Stomach (tissue), 9 donors: ENCODE data around the gene NHLRC1. TPM values are rescaled to one million over a fixed set of nuclear protein-coding genes. Genes with fewer than 3 reads are reported as not detected.
"Not testable (repeated sequence)": the region's sequence is repeated elsewhere in the genome, so short reads cannot be mapped to it uniquely, and the experiment has no call there.

Experiments used
- DNase-seq, 2 donors: peaks; one replicate each; pipeline versions ENCODE4 v3.0.0 to v3.0.0-alpha.2; 2013 to 2019
- H3K27ac ChIP-seq, 5 donors: fragments of 200-600 bp in 4 of 5; sonication (generic) in 4 of 5; one replicate each; pipeline ENCODE4 v1.5.1; 2013 to 2019; ENCODE audit warnings: mild to moderate bottlenecking in 1 of 5, moderate library complexity in 1 of 5
- H3K27me3 ChIP-seq, 3 donors: fragments of 200-600 bp; sonication (generic); one replicate each; pipeline ENCODE4 v1.5.1; 2017 to 2019; ENCODE audit warnings: mixed run types in 1 of 3
- H3K36me3 ChIP-seq, 4 donors: fragments of 200-600 bp; sonication (generic); 1 replicate in 3 of 4; 2 replicates in 1 of 4; pipeline ENCODE4 v1.5.1; 2016 to 2019
- H3K4me1 ChIP-seq, 4 donors: fragments of 200-600 bp; sonication (generic); one replicate each; pipeline ENCODE4 v1.5.1; 2016 to 2019
- H3K4me3 ChIP-seq, 4 donors: fragments of 200-600 bp; sonication (generic) in 3 of 4; one replicate each; pipeline ENCODE4 v1.5.1; 2016 to 2019; ENCODE audit warnings: mild to moderate bottlenecking in 1 of 4
- H3K9me3 ChIP-seq, 4 donors: fragments of 200-600 bp; sonication (generic); one replicate each; pipeline ENCODE4 v1.5.1; 2016 to 2019
- EP300 ChIP-seq: sonication (generic); formaldehyde crosslinking; IDR thresholded peaks from one replicate; pipeline ENCODE4 v1.6.1; 2017; ENCODE audit warnings: antibody characterized with exemption
- POLR2A ChIP-seq, 4 donors: fragments of 450-650 bp; IDR thresholded peaks; one replicate each; pipeline ENCODE4 v1.6.1; 2016; ENCODE audit warnings: antibody characterized with exemption in 4 of 4, control low read depth in 2 of 4, mild to moderate bottlenecking in 1 of 4, moderate library complexity in 1 of 4
- POLR2AphosphoS5 ChIP-seq, 3 donors: sonication (generic); formaldehyde crosslinking; IDR thresholded peaks; one replicate each; pipeline ENCODE4 v1.6.1; 2016; ENCODE audit warnings: antibody characterized with exemption in 3 of 3
- WGBS, 5 donors: extraction: QIAGEN DNeasy Blood & Tissue Kit in 3 of 5; methylation state at CpG; one replicate each; pipeline versions ENCODE4 v1.1.5 to v1.1.7; 2013 to 2018; 5-methylcytosine and 5-hydroxymethylcytosine counted together
- intact Hi-C: fragments of 100-400 bp; cut with DNase I; formaldehyde crosslinking; loops from one replicate; pipeline ENCODE4 v1.15.1; 2023; ENCODE audit warnings: low total_unique reads
- polyA plus RNA-seq, 3 donors: library from polyadenylated mRNA; stranded (reverse); fragments of 200-250 nt; gene quantifications; one replicate each; pipeline ENCODE4 v1.2.3, GENCODE V29; 2013
- total RNA-seq, 5 donors: library from RNA; depleted of rRNA; stranded (reverse); fragments of >200 nt; gene quantifications; one replicate each; pipeline versions ENCODE4 v1.1.0 to v1.2.3, GENCODE V29; 2014 to 2016
- TF ChIP-seq, protein P1 (sequence below), 7 experiments: fragments of 450-650 bp in 4 of 7; fragments of 200-600 bp in 3 of 7; sonication (generic) in 3 of 7; IDR thresholded peaks; one replicate each; pipeline ENCODE4 v1.5.1; 2016 to 2019; ENCODE audit warnings: antibody characterized with exemption in 7 of 7, control low read depth in 2 of 7, mild to moderate bottlenecking in 1 of 7
- donor health status: healthy with polysubstance abuse.
- donor health status: Bipolar disorder and iron deficiency.
- donor health status: healthy.

NHLRC1 gene
- total and polyA plus RNA-seq, 8 donors = 0.50 to 1.8 (median 1.1) TPM; not detected in 3

DNA sequence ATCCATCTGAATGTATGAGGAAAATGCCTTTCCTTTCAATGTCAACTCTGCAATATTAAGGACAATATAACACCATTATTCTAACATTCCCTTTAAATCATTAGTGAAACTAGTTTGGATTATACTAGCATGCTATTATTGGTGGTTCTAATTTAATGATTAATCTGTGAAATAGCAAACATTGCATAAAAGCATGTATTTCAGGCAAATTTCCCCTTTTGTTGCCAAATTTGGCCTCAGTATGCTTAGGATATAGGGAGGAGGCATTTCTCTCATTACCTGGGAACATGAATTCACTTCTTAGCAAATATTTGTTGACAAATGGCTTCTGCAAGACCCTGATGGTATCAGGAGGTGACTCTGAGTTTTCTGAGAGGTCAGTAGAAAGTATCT is 30.8 kb upstream of the NHLRC1 start:
- DNase-seq = no peak
- intact Hi-C loops = no loop called here
- Histone ChIP-seq H3K27ac (peak overlapping the region in 3 of 5 donors; percentile 1 to 18 (median 9)), H3K4me3 (no peak overlapping the region), H3K27me3 (no peaks in the 10 kb centered on the region), H3K36me3 (peaks cover 0 to 7% (median 5%) of the 10 kb centered on the region in 4 donors), H3K9me3 (no peaks in the 10 kb centered on the region), H3K4me1 (peaks cover 7 to 36% (median 20%) of the 10 kb centered on the region in 4 donors)
- no peak for TF ChIP-seq EP300
- TF ChIP-seq, protein P1, sequence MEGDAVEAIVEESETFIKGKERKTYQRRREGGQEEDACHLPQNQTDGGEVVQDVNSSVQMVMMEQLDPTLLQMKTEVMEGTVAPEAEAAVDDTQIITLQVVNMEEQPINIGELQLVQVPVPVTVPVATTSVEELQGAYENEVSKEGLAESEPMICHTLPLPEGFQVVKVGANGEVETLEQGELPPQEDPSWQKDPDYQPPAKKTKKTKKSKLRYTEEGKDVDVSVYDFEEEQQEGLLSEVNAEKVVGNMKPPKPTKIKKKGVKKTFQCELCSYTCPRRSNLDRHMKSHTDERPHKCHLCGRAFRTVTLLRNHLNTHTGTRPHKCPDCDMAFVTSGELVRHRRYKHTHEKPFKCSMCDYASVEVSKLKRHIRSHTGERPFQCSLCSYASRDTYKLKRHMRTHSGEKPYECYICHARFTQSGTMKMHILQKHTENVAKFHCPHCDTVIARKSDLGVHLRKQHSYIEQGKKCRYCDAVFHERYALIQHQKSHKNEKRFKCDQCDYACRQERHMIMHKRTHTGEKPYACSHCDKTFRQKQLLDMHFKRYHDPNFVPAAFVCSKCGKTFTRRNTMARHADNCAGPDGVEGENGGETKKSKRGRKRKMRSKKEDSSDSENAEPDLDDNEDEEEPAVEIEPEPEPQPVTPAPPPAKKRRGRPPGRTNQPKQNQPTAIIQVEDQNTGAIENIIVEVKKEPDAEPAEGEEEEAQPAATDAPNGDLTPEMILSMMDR (IDR thresholded peaks at IDR 0.05) = no peak
- TF ChIP-seq POLR2A (IDR thresholded peaks at IDR 0.05) = no peak
- TF ChIP-seq POLR2AphosphoS5 (IDR thresholded peaks at IDR 0.05) = no peak

DNA sequence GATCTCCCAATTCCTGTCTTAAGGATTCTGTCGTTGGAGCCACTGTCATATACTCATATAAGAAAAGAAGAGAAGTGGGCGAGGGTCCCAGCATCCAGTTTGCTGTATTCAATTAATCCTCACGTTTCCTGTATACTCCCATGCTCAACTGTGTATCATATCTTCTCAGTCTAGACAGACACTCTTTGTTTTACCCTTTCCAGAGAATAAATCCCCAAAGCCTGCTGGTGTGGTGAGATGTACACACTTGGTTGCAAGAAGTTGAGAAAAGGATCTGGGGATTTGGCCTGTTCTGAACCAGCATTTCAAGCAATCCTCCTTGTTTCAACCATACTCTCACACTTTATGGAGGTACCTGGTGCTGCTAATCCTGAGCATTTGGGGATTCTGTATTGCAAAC is 29.3 kb upstream of the NHLRC1 start:
- Histone ChIP-seq H3K36me3 (peaks cover 0 to 22% (median 19%) of the 10 kb centered on the region in 4 donors), H3K4me3 (no peak overlapping the region), H3K4me1 (peaks cover 7 to 33% (median 20%) of the 10 kb centered on the region in 4 donors), H3K27me3 (no peaks in the 10 kb centered on the region), H3K9me3 (no peaks in the 10 kb centered on the region), H3K27ac (no peak overlapping the region)
- intact Hi-C loops = no loop called here
- TF ChIP-seq EP300 = no peak
- TF ChIP-seq POLR2AphosphoS5 (IDR thresholded peaks at IDR 0.05) = no peak
- TF ChIP-seq POLR2A (IDR thresholded peaks at IDR 0.05) = no peak
- TF ChIP-seq, protein P1 (IDR thresholded peaks at IDR 0.05) = no peak
- WGBS, 5 donors = 82 to 88% (median 86%) methylated on average over 3 of the region's 3 CpGs
- no peak for DNase-seq

DNA sequence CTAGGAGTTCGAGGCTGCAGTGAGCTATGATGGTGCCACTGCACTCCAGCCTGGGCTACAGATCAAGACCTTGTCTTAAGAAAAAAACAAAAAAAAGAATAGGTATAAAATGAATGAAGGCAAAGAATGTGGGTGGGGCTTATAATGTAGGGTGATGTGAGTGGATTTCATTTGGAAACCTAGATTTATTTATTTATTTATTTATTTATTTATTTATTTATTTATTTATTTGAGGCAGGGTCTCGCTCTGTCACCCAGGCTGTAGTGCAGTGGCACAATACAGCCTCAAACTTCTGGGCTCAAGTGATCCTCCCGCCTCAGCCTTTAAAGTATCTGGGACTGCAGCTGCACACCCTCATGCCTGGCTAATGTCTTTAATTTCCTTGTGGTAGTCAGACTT is 28.9 kb upstream of the NHLRC1 start:
- H3K27me3 ChIP-seq, H3K9me3 ChIP-seq, H3K27ac ChIP-seq, DNase-seq, intact Hi-C loops, H3K4me3 ChIP-seq: not testable (repeated sequence)
- H3K4me1 ChIP-seq = peaks cover 7 to 29% (median 19%) of the 10 kb centered on the region in 4 donors
- H3K36me3 ChIP-seq = peaks cover 0 to 26% (median 23%) of the 10 kb centered on the region in 4 donors
- WGBS, 5 donors = 91 to 99% (median 94%) methylated on average over 3 of the region's 3 CpGs

DNA sequence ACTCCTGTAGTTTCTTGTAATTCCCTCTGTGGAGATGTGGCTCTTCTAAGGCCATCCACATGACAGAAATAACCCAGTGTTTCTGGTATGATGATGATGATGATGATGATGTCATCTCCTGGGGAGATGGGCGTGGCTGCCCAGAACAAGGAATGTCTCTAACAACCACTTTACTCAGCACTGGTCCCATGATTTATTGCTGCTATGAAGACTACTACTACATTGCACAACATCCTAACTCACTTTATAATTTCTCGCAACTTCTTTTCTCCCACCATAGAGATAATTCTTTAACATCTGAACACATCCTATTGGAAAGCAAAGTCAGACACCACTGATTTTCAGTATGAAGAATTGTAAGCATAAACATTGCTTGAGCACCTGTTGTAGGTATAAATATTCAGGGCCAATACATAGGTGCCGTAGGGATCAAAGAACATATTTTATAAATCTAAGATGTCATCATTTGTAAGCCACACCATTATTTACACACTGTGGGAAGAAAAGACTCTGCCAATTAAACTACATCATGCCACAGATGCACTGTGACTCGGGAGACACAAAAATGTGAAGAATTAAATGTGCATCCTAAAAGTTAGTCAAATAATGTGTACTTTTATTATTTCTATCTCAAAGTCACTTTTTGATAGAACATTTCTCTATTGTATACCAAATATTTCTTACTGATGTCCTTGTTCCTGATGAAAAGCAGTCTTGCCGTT is 26.0 kb upstream of the NHLRC1 start:
- H3K4me3 ChIP-seq = no peak overlapping the region
- H3K36me3 ChIP-seq = peaks cover 0 to 49% (median 44%) of the 10 kb centered on the region in 4 donors
- 89 to 95% (median 95%) methylated on average over 5 of the region's 5 CpGs for WGBS, 5 donors
- intact Hi-C loops = no loop called here
- peak in 1 of 2 donors; percentile 20 for DNase-seq
- peaks cover 0 to 11% (median 6%) of the 10 kb centered on the region in 4 donors for H3K4me1 ChIP-seq
- H3K27ac ChIP-seq = no peak overlapping the region
- H3K27me3 ChIP-seq = no peaks in the 10 kb centered on the region
- H3K9me3 ChIP-seq = no peaks in the 10 kb centered on the region
- TF ChIP-seq POLR2AphosphoS5 (IDR thresholded peaks at IDR 0.05) (no peak), EP300 (no peak), POLR2A (IDR thresholded peaks at IDR 0.05) (no peak)
- TF ChIP-seq, protein P1 (IDR thresholded peaks at IDR 0.05) = no peak

DNA sequence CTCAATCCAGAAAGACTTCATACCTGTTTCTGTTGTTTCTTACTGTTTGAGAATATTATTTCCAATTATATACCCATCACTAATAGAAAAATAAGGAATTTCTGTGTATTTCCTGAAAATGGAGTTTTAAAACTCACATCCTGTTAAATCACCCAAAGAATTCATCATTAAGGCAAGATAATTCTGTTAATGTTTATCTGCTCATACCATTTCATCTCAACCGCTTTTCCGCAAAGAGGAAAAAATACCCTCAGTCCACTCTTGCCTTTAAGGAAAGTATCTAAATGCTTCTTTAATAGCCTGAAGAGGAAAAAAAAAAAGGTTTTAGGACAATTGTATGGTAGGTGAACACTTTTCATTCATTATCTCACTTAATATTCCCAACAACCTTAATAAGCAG is 25.1 kb upstream of the NHLRC1 start:
- peaks cover 0 to 2% (median 0%) of the 10 kb centered on the region in 4 donors for H3K4me1 ChIP-seq
- H3K4me3 ChIP-seq = no peak overlapping the region
- H3K36me3 ChIP-seq = peaks cover 0 to 58% (median 53%) of the 10 kb centered on the region in 4 donors
- 91 to 99% (median 95%) methylated on average over 2 of the region's 2 CpGs for WGBS, 5 donors
- TF ChIP-seq, protein P1 (IDR thresholded peaks at IDR 0.05) = no peak
- TF ChIP-seq EP300 = no peak
- no peak for TF ChIP-seq POLR2AphosphoS5 (IDR thresholded peaks at IDR 0.05)
- no peak for TF ChIP-seq POLR2A (IDR thresholded peaks at IDR 0.05)
- no peak for DNase-seq
- no peaks in the 10 kb centered on the region for H3K27me3 ChIP-seq
- H3K9me3 ChIP-seq = no peaks in the 10 kb centered on the region
- intact Hi-C loops = no loop called here
- H3K27ac ChIP-seq = no peak overlapping the region
